Measurements from ENCODE around the gene TIAM2. TPM values are rescaled to one million over a fixed set of nuclear protein-coding genes. Genes with fewer than 3 reads are reported as not detected.

TIAM2 gene
- total and polyA plus RNA-seq, 9 of the 15 experiments (the other 6 are each of a cell fraction or from before 2014, with no cell fraction given): 0.73 to 6.5 (median 4.3) TPM

DNA sequence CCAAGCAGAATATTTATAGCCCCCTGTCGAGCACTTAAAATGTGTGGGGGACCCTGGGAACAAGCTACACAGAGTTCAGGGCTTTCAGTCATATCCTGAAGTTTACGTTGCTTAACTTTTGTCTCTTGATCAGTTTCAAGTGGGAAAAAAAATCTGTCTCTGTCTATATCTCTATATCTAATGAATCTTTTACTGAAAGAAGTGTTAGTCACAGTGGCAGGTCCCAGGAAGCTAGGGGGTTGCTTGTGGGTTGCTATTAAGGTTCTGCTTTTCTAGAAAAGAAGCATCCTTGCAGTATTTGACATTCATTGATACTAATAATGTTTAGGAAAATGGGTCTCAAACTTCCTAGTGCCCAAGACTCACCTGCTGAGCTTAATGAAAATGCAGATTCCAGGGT is 192.0 kb downstream of the TIAM2 start (continued):
- TF ChIP-seq EGR1 (conservative IDR thresholded peaks at IDR 0.05): no peak

DNA sequence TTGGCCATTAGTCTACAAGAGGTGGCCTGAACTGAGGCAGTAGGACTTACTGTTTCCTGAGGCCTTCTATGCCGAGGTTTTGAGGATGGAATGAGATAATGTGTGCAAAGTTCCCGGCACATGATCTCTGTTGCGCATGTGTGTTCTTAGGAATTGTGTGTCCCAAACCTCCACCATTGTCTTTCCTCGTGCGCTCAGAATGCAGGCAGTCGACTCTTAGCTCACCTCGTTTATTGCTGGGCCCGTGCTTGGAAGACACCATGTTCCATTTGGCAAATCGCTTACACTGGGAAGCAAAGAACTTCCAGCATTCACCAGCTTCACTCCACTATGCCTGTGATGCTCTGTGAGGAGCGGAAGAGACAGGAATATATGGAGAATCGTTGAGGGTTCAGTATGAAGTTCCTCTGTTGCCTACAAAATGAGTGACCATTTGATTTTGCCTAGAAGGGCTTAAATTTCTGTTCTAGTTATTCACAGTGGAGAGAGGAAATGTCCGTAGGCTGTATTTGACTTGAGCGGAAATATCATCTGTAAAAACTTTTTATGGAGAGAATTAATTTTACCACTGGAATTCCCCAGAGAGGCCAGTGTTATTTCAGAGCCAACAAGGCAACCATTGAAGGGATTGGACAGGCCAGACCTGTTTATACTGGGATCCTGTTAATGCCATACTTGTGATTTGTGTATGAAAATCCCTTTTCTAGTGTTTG is 193.0 kb downstream of the TIAM2 start:
- in situ Hi-C loops (cut with MboI): no loop called here
- H3K9me1 ChIP-seq (ENCODE audit: control insufficient read depth, insufficient read depth, low read length): no peaks in the 10 kb centered on the region
- intact Hi-C loops (cut with micrococcal nuclease): loop anchor here (5.0 kb wide), 1 partner anchor 59 kb away; no protein-coding TSS in a partner anchor
- H3K4me1 ChIP-seq (replicated peaks in 1 of 2; ENCODE audit: control insufficient read depth in 2 of 2, insufficient read depth in 2 of 2, low read length in 2 of 2): no peaks in the 10 kb centered on the region; a peak in 1 of 5 replicates
- H3K4me2 ChIP-seq (ENCODE audit: insufficient read depth, low read length): no peak overlapping the region
- H3K36me3 ChIP-seq (ENCODE audit: control insufficient read depth, insufficient read depth, low read length): no peaks in the 10 kb centered on the region
- no peak for DNase-seq (ENCODE audit: extremely low read depth in 1 of 4, low spot score in 3 of 4)
- H3K9me3 ChIP-seq (replicated peaks; ENCODE audit: control insufficient read depth, insufficient read depth, low read depth, low read length): no peaks in the 10 kb centered on the region
- no peak for ATAC-seq
- peaks cover 35 to 47% of the 10 kb centered on the region in 2 experiments for H3K27me3 ChIP-seq (ENCODE audit: control insufficient read depth in 2 of 2, insufficient read depth in 2 of 2, low read length in 2 of 2)
- no peaks in the 10 kb centered on the region for H3K79me2 ChIP-seq (ENCODE audit: control insufficient read depth, insufficient read depth, low read length)
- H3K27ac ChIP-seq (ENCODE audit: extremely low read depth, low read depth, low read length): no peak overlapping the region
- TF ChIP-seq FUS (optimal IDR thresholded peaks at IDR 0.05; ENCODE audit: low read depth, low read length): no peak
- POLR2A ChIA-PET: no interaction called here
- H3K9ac ChIP-seq (ENCODE audit: insufficient read depth in 1 of 2, low read depth in 2 of 2, low read length in 2 of 2): no peak overlapping the region
- H4K20me1 ChIP-seq (replicated peaks; ENCODE audit: control insufficient read depth, insufficient read depth, low read length): no peaks in the 10 kb centered on the region
- CTCF ChIA-PET (ENCODE audit: low intra/inter-chr PET ratio): no interaction called here
- H2AFZ ChIP-seq (ENCODE audit: low read depth, low read length): no peak overlapping the region
- H3K4me3 ChIP-seq: no peak overlapping the region
- FAIRE-seq: no peak
- BruUV-seq (replicated peaks): no TSS peak
- WGBS (ENCODE audit: insufficient coverage, low coverage, missing lambda C conversion rate): 9% methylated on average over 13 of the region's 13 CpGs

Measured in K562 (cell line).